Measurements from ENCODE around the gene ZNF396.

The ZNF396 gene

DNA sequence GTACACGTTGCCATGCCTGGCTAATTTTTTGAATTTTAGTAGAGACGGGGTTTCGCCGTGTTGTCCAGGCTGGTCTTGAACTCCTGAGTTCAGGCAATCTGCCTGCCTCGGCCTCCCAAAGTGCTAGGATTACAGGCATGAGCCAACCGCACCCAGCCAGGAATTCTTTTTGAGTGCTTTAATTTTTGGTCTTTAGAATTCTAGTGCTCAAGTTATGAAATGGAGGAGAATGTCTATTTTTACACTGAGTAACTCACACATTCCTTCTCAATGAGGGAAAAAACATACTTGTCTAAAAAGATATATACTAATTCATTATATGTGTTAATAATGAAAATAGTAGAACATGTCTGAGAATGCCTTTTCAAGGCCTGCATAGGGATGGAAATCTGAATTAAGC, 8.5 kb downstream of the ZNF396 start:
- no peaks in the 10 kb centered on the region for H3K9me3 ChIP-seq (replicated peaks; ENCODE audit: insufficient read depth, low read length)
- no peak for DNase-seq
- no peak overlapping the region for H2AFZ ChIP-seq (ENCODE audit: low read length)
- H3K27me3 ChIP-seq (replicated peaks; ENCODE audit: insufficient read depth, low read length), result no peaks in the 10 kb centered on the region
- no peak overlapping the region for H3K9ac ChIP-seq (ENCODE audit: low read length)
- H3K4me2 ChIP-seq (ENCODE audit: low read depth, low read length), result no peak overlapping the region
- TF ChIP-seq, protein P1, sequence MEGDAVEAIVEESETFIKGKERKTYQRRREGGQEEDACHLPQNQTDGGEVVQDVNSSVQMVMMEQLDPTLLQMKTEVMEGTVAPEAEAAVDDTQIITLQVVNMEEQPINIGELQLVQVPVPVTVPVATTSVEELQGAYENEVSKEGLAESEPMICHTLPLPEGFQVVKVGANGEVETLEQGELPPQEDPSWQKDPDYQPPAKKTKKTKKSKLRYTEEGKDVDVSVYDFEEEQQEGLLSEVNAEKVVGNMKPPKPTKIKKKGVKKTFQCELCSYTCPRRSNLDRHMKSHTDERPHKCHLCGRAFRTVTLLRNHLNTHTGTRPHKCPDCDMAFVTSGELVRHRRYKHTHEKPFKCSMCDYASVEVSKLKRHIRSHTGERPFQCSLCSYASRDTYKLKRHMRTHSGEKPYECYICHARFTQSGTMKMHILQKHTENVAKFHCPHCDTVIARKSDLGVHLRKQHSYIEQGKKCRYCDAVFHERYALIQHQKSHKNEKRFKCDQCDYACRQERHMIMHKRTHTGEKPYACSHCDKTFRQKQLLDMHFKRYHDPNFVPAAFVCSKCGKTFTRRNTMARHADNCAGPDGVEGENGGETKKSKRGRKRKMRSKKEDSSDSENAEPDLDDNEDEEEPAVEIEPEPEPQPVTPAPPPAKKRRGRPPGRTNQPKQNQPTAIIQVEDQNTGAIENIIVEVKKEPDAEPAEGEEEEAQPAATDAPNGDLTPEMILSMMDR (IDR thresholded peaks at IDR 0.05; ENCODE audit: low read length), result no peak
- TF ChIP-seq EZH2phosphoT487 (IDR thresholded peaks at IDR 0.05; ENCODE audit: low read length), result no peak
- no peaks in the 10 kb centered on the region for H3F3A ChIP-seq (ENCODE audit: insufficient read depth, low read length)
- H3K36me3 ChIP-seq (replicated peaks; ENCODE audit: insufficient read depth, low read length), result no peaks in the 10 kb centered on the region
- no peaks in the 10 kb centered on the region for H3K79me2 ChIP-seq (ENCODE audit: low read length)
- no peaks in the 10 kb centered on the region for H4K20me1 ChIP-seq (ENCODE audit: insufficient read depth, low read length)
- no peak overlapping the region for H3K4me3 ChIP-seq (ENCODE audit: low read length)
- no peak overlapping the region for H3K27ac ChIP-seq (ENCODE audit: low read length)
- H3K4me1 ChIP-seq (ENCODE audit: low read length), result no peaks in the 10 kb centered on the region
- H3K9me2 ChIP-seq (replicated peaks; ENCODE audit: insufficient read depth, low read length), result no peaks in the 10 kb centered on the region

DNA sequence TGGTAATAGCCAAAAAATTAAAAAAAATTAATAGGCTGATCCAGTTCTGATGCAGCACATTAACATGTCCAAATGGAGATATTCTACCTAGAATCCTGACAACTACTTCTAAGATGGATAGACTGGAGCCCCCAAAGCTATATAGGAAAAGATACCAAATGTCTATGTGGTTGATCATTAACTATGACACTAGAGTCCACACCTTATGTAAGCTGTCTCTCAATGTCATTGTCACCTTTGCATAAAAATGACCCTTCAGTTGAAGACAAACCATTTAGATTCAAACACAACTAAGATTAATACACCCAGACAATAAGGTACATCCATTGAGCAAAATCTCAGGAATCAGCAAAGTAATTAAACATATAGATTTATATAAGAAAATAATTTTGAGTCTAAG, 14.6 kb downstream of the ZNF396 start:
- Histone ChIP-seq H3K4me2 (ENCODE audit: low read depth, low read length) (no peak overlapping the region), H4K20me1 (ENCODE audit: insufficient read depth, low read length) (no peaks in the 10 kb centered on the region), H3F3A (ENCODE audit: insufficient read depth, low read length) (no peaks in the 10 kb centered on the region), H3K4me3 (ENCODE audit: low read length) (no peak overlapping the region), H3K27me3 (replicated peaks; ENCODE audit: insufficient read depth, low read length) (no peaks in the 10 kb centered on the region), H3K4me1 (ENCODE audit: low read length) (no peaks in the 10 kb centered on the region), H3K9ac (ENCODE audit: low read length) (no peak overlapping the region), H3K9me3 (replicated peaks; ENCODE audit: insufficient read depth, low read length) (no peaks in the 10 kb centered on the region), H2AFZ (ENCODE audit: low read length) (no peak overlapping the region), H3K9me2 (replicated peaks; ENCODE audit: insufficient read depth, low read length) (no peaks in the 10 kb centered on the region), H3K36me3 (replicated peaks; ENCODE audit: insufficient read depth, low read length) (no peaks in the 10 kb centered on the region), H3K27ac (ENCODE audit: low read length) (no peak overlapping the region), H3K79me2 (ENCODE audit: low read length) (no peaks in the 10 kb centered on the region)
- TF ChIP-seq, protein P1 (IDR thresholded peaks at IDR 0.05; ENCODE audit: low read length), result no peak
- TF ChIP-seq EZH2 (optimal IDR thresholded peaks at IDR 0.05; ENCODE audit: low read depth, low read length), result no peak
- TF ChIP-seq EZH2phosphoT487 (IDR thresholded peaks at IDR 0.05; ENCODE audit: low read length), result no peak
- no peak for DNase-seq

DNA sequence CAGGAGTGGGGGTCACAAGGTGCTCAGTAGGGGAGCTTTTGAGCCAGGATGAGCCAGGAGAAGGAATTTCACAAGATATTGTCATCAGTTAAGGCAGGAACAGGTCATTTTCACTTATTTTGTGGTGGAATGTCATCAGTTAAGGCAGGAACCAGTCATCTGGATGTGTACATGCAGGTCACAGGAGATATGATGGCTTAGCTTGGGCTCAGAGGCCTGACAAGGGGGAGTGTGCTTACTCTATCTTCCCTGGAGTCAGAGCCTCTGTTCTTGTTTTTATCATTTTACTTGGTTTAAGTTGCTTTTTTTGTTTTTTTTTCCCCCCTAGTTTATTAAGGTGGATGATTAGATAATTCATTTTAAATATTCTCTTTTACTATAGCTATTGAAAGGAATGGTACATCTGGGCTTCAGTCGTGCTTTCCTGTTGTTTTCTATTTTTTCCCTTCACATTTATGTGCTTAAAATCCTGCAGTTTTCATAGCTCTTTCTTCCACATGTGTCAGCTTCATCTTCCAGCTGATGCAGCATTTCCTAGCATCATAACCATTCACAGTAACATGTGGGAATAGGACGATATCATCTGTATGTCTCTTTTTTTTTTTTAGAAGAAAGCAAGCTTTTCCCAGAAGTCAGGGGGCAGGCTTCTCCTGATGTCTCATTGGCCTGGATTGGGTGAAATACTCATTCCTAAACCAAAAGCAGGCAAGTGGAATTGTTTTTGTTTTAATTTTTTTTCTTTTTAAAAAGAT, 15.4 kb downstream of the ZNF396 start:
- no peak overlapping the region for H2AFZ ChIP-seq (ENCODE audit: low read length)
- DNase-seq, result no peak

DNA sequence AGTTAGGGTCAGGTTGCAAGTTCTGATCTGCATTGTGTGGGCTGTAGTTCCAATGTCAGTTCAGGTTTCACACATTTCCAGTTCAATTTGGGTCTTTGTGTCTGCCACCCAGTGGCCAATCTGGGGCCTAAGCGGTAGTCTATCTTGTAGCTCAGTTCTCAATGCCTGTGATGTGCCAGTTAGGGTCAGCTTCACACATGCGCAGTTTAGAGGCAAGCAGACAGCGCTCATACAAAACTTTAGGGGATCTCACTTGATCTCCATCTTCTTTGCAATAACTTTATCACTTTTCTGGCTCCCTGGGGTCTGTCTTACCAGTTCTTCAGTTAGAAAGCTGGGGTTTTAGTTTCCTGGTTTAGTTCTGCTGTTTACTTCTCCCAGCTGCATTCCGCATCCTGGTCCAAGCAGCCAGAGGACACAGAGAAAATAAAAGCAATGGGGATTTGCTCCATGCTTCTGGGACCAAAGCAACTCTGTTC, 22.0 kb downstream of the ZNF396 start:
- Histone ChIP-seq H3K27me3 (replicated peaks; ENCODE audit: insufficient read depth, low read length) (no peaks in the 10 kb centered on the region), H3K27ac (ENCODE audit: low read length) (no peak overlapping the region), H2AFZ (ENCODE audit: low read length) (0 out of 2 replicates have a peak overlapping the region, but pooled peaks have one; percentile 7), H3K4me2 (ENCODE audit: low read depth, low read length) (no peak overlapping the region), H3F3A (ENCODE audit: insufficient read depth, low read length) (no peaks in the 10 kb centered on the region), H3K9ac (ENCODE audit: low read length) (no peak overlapping the region), H3K36me3 (replicated peaks; ENCODE audit: insufficient read depth, low read length) (no peaks in the 10 kb centered on the region), H3K4me3 (ENCODE audit: low read length) (no peak overlapping the region), H3K79me2 (ENCODE audit: low read length) (no peaks in the 10 kb centered on the region), H3K4me1 (ENCODE audit: low read length) (no peaks in the 10 kb centered on the region), H4K20me1 (ENCODE audit: insufficient read depth, low read length) (no peaks in the 10 kb centered on the region), H3K9me3 (replicated peaks; ENCODE audit: insufficient read depth, low read length) (no peaks in the 10 kb centered on the region), H3K9me2 (replicated peaks; ENCODE audit: insufficient read depth, low read length) (no peaks in the 10 kb centered on the region)
- TF ChIP-seq EZH2 (optimal IDR thresholded peaks at IDR 0.05; ENCODE audit: low read depth, low read length) (no peak), EZH2phosphoT487 (IDR thresholded peaks at IDR 0.05; ENCODE audit: low read length) (no peak)
- TF ChIP-seq, protein P1 (IDR thresholded peaks at IDR 0.05; ENCODE audit: low read length), result peak; percentile 80
- peak; percentile 81 for DNase-seq

More for the DNA sequence above, 15.4 kb downstream of the ZNF396 start:
- no peaks in the 10 kb centered on the region for H3K9me3 ChIP-seq (replicated peaks; ENCODE audit: insufficient read depth, low read length)
- TF ChIP-seq EZH2 (optimal IDR thresholded peaks at IDR 0.05; ENCODE audit: low read depth, low read length), result no peak
- no peak overlapping the region for H3K4me2 ChIP-seq (ENCODE audit: low read depth, low read length)
- H3F3A ChIP-seq (ENCODE audit: insufficient read depth, low read length), result no peaks in the 10 kb centered on the region
- no peaks in the 10 kb centered on the region for H3K27me3 ChIP-seq (replicated peaks; ENCODE audit: insufficient read depth, low read length)
- no peaks in the 10 kb centered on the region for H3K36me3 ChIP-seq (replicated peaks; ENCODE audit: insufficient read depth, low read length)
- H3K79me2 ChIP-seq (ENCODE audit: low read length), result no peaks in the 10 kb centered on the region
- H3K4me3 ChIP-seq (ENCODE audit: low read length), result no peak overlapping the region
- H3K9ac ChIP-seq (ENCODE audit: low read length), result no peak overlapping the region
- H4K20me1 ChIP-seq (ENCODE audit: insufficient read depth, low read length), result no peaks in the 10 kb centered on the region
- no peak overlapping the region for H3K27ac ChIP-seq (ENCODE audit: low read length)
- H3K9me2 ChIP-seq (replicated peaks; ENCODE audit: insufficient read depth, low read length), result no peaks in the 10 kb centered on the region
- no peaks in the 10 kb centered on the region for H3K4me1 ChIP-seq (ENCODE audit: low read length)
